GM19240 (cell line): ENCODE measurements around the gene ABL1.

Source experiments
- DNase-seq: peaks from one replicate; pipeline ENCODE4 v3.0.0; 2011; ENCODE audit warnings: low spot score; ENCODE audit not compliant: insufficient read length

Gene ABL1

GRCh38 chr9:130824643-130825350, 10.3 kb upstream of the ABL1 start:
- DNase-seq = no peak

- no peak for DNase-seq
Measured at GRCh38 chr9:130825351-130825651, 9.8 kb upstream of the ABL1 start.

- DNase-seq = no peak
Measured at GRCh38 chr9:130825809-130826208, 9.2 kb upstream of the ABL1 start.

- DNase-seq = no peak
Measured at GRCh38 chr9:130829762-130830161, 5.3 kb upstream of the ABL1 start.

GRCh38 chr9:130830231-130830760, 4.8 kb upstream of the ABL1 start:
- no peak for DNase-seq

- DNase-seq = no peak
Measured at GRCh38 chr9:130831077-130831476, 4.0 kb upstream of the ABL1 start.

GRCh38 chr9:130833031-130833990, 1.7 kb upstream of the ABL1 start:
- DNase-seq = no peak

GRCh38 chr9:130835441-130836298, 616 bp downstream of the ABL1 start:
- DNase-seq = peak; percentile 59

GRCh38 chr9:130837002-130837511, 2.0 kb downstream of the ABL1 start:
- no peak for DNase-seq

- no peak for DNase-seq
Measured at GRCh38 chr9:130837643-130838042, 2.6 kb downstream of the ABL1 start.

- no peak for DNase-seq
Measured at GRCh38 chr9:130839132-130840111, 4.4 kb downstream of the ABL1 start.

- DNase-seq = no peak
Measured at GRCh38 chr9:130842545-130842944, 7.5 kb downstream of the ABL1 start.

GRCh38 chr9:130843049-130843908, 8.2 kb downstream of the ABL1 start:
- DNase-seq = no peak

- no peak for DNase-seq
Measured at GRCh38 chr9:130844044-130844451, 9.0 kb downstream of the ABL1 start.

- DNase-seq = no peak
Measured at GRCh38 chr9:130845254-130845653, 10.2 kb downstream of the ABL1 start.

GRCh38 chr9:130845901-130846481, 10.9 kb downstream of the ABL1 start:
- DNase-seq = no peak

- no peak for DNase-seq
Measured at GRCh38 chr9:130846487-130847305, 11.6 kb downstream of the ABL1 start.
